Loucy (cell line): ENCODE data around the gene CCDC71.

Experiments used
- H2AFZ ChIP-seq: fragments of 200-600 bp; sonication (generic); 2 replicates; pipeline ENCODE4 v1.6.0; 2016; ENCODE audit warnings: antibody characterized with exemption, mild to moderate bottlenecking, low read length, moderate library complexity
- H3F3A ChIP-seq: fragments of 200-600 bp; 2 replicates; pipeline ENCODE4 v1.6.0; 2016; ENCODE audit warnings: antibody characterized with exemption, low read depth, mild to moderate bottlenecking
- H3K27me3 ChIP-seq: fragments of 200-600 bp; sonication (generic); 2 replicates; pipeline ENCODE4 v1.6.1; 2014; ENCODE audit warnings: low read length, mild to moderate bottlenecking; ENCODE audit not compliant: insufficient read depth, poor library complexity, severe bottlenecking
- H3K36me3 ChIP-seq: fragments of 200-600 bp; sonication (generic); 2 replicates; pipeline ENCODE4 v1.6.1; 2016; ENCODE audit warnings: low read length; ENCODE audit not compliant: insufficient read depth
- H3K4me1 ChIP-seq: fragments of 200-600 bp; sonication (generic); 2 replicates; pipeline ENCODE4 v1.5.1; 2014; ENCODE audit warnings: low read length, mild to moderate bottlenecking; ENCODE audit not compliant: insufficient read depth, poor library complexity, severe bottlenecking
- H3K4me2 ChIP-seq: fragments of 200-600 bp; sonication (generic); 2 replicates; pipeline ENCODE4 v1.6.0; 2014; ENCODE audit warnings: antibody characterized with exemption, low read length, low read depth, mild to moderate bottlenecking; ENCODE audit not compliant: poor library complexity, severe bottlenecking
- H3K4me3 ChIP-seq: fragments of 200-600 bp; sonication (generic); 2 replicates; pipeline ENCODE4 v1.5.1; 2014; ENCODE audit warnings: low read length, mild to moderate bottlenecking, mixed read lengths; ENCODE audit not compliant: poor library complexity, severe bottlenecking
- H3K79me2 ChIP-seq: fragments of 200-600 bp; sonication (generic); 2 replicates; pipeline ENCODE4 v1.6.1; 2014; ENCODE audit warnings: low read length; ENCODE audit not compliant: insufficient read depth
- H3K9ac ChIP-seq: fragments of 200-600 bp; sonication (generic); 2 replicates; pipeline ENCODE4 v1.6.0; 2014; ENCODE audit warnings: mild to moderate bottlenecking, low read depth, low read length, moderate library complexity; ENCODE audit not compliant: poor library complexity, severe bottlenecking
- H3K9me2 ChIP-seq: fragments of 200-600 bp; sonication (generic); replicated peaks from 2 replicates; pipeline ENCODE4 v1.6.1; 2016; ENCODE audit warnings: low read depth, low read length, mixed read lengths
- H3K9me3 ChIP-seq: fragments of 200-600 bp; sonication (generic); 2 replicates; pipeline ENCODE4 v1.6.1; 2014; ENCODE audit warnings: mild to moderate bottlenecking, antibody characterized with exemption, low read length, low read depth; ENCODE audit not compliant: insufficient read depth
- H4K20me1 ChIP-seq: fragments of 200-600 bp; sonication (generic); 2 replicates; pipeline ENCODE4 v1.6.0; 2014; ENCODE audit warnings: antibody characterized with exemption, low read length, mild to moderate bottlenecking; ENCODE audit not compliant: insufficient read depth, poor library complexity, severe bottlenecking
- EZH2phosphoT487 ChIP-seq: fragments of 200-600 bp; IDR thresholded peaks from 2 replicates; pipeline ENCODE4 v1.6.1; 2018; ENCODE audit warnings: antibody characterized with exemption, mild to moderate bottlenecking, moderate library complexity, borderline replicate concordance
- TF ChIP-seq, protein P1 (sequence below): fragments of 200-600 bp; sonication (generic); conservative IDR thresholded peaks from 2 replicates; pipeline ENCODE4 v1.5.1; 2014; ENCODE audit warnings: mild to moderate bottlenecking, antibody characterized with exemption, low read length

Gene CCDC71

DNA sequence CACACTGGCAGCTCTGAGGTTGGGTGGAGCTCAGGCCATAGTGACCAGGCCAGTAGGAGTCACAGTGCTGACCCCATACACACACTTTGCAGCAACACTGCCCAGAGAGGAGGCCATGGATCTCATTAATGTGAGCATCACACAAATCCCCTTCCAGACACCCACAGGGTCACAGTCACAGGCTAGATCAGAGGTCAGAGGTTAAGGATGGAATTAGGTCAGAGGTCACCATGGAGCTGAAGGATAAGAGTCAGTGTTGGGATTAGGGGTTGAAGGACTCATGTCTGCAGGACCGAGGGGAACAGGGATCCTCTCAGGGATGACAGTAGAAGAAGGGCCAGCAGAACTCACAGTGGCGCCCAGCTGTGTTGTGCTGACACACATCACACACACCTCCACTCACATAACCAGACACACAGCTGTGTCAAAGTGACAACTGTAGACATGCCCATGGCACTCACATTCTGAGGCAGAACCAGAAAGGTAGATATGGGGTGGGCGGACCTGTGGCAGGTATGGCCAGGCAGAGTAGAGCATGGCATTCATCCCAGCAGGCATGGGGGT, 12.7 kb downstream of the CCDC71 start:
- no peak for TF ChIP-seq EZH2phosphoT487
- TF ChIP-seq, protein P1, sequence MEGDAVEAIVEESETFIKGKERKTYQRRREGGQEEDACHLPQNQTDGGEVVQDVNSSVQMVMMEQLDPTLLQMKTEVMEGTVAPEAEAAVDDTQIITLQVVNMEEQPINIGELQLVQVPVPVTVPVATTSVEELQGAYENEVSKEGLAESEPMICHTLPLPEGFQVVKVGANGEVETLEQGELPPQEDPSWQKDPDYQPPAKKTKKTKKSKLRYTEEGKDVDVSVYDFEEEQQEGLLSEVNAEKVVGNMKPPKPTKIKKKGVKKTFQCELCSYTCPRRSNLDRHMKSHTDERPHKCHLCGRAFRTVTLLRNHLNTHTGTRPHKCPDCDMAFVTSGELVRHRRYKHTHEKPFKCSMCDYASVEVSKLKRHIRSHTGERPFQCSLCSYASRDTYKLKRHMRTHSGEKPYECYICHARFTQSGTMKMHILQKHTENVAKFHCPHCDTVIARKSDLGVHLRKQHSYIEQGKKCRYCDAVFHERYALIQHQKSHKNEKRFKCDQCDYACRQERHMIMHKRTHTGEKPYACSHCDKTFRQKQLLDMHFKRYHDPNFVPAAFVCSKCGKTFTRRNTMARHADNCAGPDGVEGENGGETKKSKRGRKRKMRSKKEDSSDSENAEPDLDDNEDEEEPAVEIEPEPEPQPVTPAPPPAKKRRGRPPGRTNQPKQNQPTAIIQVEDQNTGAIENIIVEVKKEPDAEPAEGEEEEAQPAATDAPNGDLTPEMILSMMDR: no peak
- H3K79me2 ChIP-seq: no peaks in the 10 kb centered on the region
- no peaks in the 10 kb centered on the region for H3K36me3 ChIP-seq
- no peaks in the 10 kb centered on the region for H4K20me1 ChIP-seq
- H3F3A ChIP-seq: no peaks in the 10 kb centered on the region
- H3K27me3 ChIP-seq: peaks cover 5% of the 10 kb centered on the region
- no peak overlapping the region for H3K4me2 ChIP-seq
- H2AFZ ChIP-seq: no peak overlapping the region
- H3K4me1 ChIP-seq: no peaks in the 10 kb centered on the region
- no peaks in the 10 kb centered on the region for H3K9me3 ChIP-seq
- H3K4me3 ChIP-seq: no peak overlapping the region
- H3K9ac ChIP-seq: no peak overlapping the region
- no peaks in the 10 kb centered on the region for H3K9me2 ChIP-seq

DNA sequence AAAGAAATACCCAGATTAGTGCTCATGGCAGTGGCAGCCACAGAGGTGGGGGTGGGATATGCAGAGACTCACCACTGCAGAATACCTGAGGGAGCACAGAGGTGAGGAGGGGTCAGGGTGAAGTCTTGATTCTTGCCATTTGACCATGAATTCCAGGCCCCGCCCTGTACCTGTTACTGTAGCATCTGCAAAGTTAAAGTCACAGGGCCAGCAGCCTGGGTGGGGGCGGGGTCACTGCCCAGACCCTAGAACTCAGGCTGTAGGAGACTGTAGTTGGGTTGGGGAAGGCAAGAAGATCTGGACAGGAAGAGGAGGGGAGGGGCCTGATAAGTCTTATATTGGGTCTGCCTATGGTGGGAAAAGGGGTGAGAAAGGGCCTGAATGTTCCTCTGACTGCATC, 14.5 kb downstream of the CCDC71 start:
- Histone ChIP-seq H3K4me3 (no peak overlapping the region), H3K9me3 (no peaks in the 10 kb centered on the region), H3K9ac (no peak overlapping the region), H4K20me1 (no peaks in the 10 kb centered on the region), H3F3A (no peaks in the 10 kb centered on the region), H3K9me2 (no peaks in the 10 kb centered on the region), H3K79me2 (no peaks in the 10 kb centered on the region), H2AFZ (no peak overlapping the region), H3K36me3 (no peaks in the 10 kb centered on the region), H3K27me3 (peaks cover 5% of the 10 kb centered on the region), H3K4me2 (no peak overlapping the region), H3K4me1 (no peaks in the 10 kb centered on the region)
- TF ChIP-seq, protein P1: no peak
- no peak for TF ChIP-seq EZH2phosphoT487

DNA sequence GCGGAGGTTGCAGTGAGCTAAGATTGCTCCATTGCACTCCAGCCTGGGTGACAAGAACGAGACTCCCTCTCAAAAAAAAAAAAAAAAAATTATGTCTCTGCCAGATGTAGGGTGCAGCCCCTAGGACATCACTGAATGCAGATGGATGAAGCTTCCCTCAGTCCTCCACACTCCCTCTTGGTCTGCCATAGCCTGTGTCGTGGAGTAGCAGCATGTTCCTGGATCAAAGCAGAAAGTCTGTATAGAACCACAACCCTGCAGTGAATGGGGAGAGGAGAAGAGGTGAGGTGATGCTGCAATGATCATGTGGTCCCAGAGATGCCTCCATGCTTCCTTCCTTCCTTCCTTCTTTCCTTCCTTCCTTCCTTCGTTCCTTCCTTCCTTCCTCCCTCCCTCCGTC, 18.0 kb downstream of the CCDC71 start:
- H3K4me3 ChIP-seq: no peak overlapping the region
- no peaks in the 10 kb centered on the region for H3K36me3 ChIP-seq
- no peaks in the 10 kb centered on the region for H4K20me1 ChIP-seq
- H3K4me2 ChIP-seq: no peak overlapping the region
- H3K4me1 ChIP-seq: no peaks in the 10 kb centered on the region
- TF ChIP-seq, protein P1: no peak
- TF ChIP-seq EZH2phosphoT487: no peak
- no peak overlapping the region for H3K9ac ChIP-seq
- H3K79me2 ChIP-seq: no peaks in the 10 kb centered on the region
- no peaks in the 10 kb centered on the region for H3K9me2 ChIP-seq
- H3K27me3 ChIP-seq: peaks cover 5% of the 10 kb centered on the region
- H3F3A ChIP-seq: no peaks in the 10 kb centered on the region
- H3K9me3 ChIP-seq: no peaks in the 10 kb centered on the region
- no peak overlapping the region for H2AFZ ChIP-seq
